WTC11 (cell line): ENCODE measurements around the gene SAT2. TPM values are rescaled to one million over a fixed set of nuclear protein-coding genes. Genes with fewer than 3 reads are reported as not detected.

Experiments
- CDX4 ChIP-seq: fragments of 250-450 bp; sonication (Bioruptor Pico); IDR thresholded peaks from 2 replicates; pipeline ENCODE4 v1.9.0; 2021; ENCODE audit warnings: moderate library complexity, mild to moderate bottlenecking, inconsistent platforms, borderline replicate concordance
- ELF4 ChIP-seq: sonication (generic); formaldehyde crosslinking; IDR thresholded peaks from 2 replicates; pipeline ENCODE4 v1.8.1; 2022; ENCODE audit warnings: low read depth, mild to moderate bottlenecking, moderate library complexity, missing genetic modification reagents
- EMX1 ChIP-seq: fragments of 250-450 bp; sonication (Bioruptor Pico); IDR thresholded peaks from 2 replicates; pipeline ENCODE4 v1.8.0; 2021; ENCODE audit warnings: mild to moderate bottlenecking
- ETV6 ChIP-seq: sonication (generic); formaldehyde crosslinking; IDR thresholded peaks from 2 replicates; pipeline ENCODE4 v1.8.1; 2022; ENCODE audit warnings: mild to moderate bottlenecking, missing genetic modification reagents
- FOXP4 ChIP-seq: sonication (generic); formaldehyde crosslinking; IDR thresholded peaks from 2 replicates; pipeline ENCODE4 v1.8.0; 2022; ENCODE audit warnings: mild to moderate bottlenecking, missing genetic modification reagents
- GTF2I ChIP-seq: fragments of 250-450 bp; sonication (Bioruptor Pico); conservative IDR thresholded peaks from 2 replicates; pipeline ENCODE4 v1.4.0; 2021; ENCODE audit warnings: mild to moderate bottlenecking
- KAT7 ChIP-seq: sonication (generic); formaldehyde crosslinking; IDR thresholded peaks from 2 replicates; pipeline ENCODE4 v1.8.1; 2023; ENCODE audit warnings: missing genetic modification reagents, mild to moderate bottlenecking, borderline replicate concordance
- MYBL2 ChIP-seq: sonication (generic); formaldehyde crosslinking; IDR thresholded peaks from 2 replicates; pipeline ENCODE4 v1.8.1; 2023; ENCODE audit warnings: mild to moderate bottlenecking, moderate library complexity, missing genetic modification reagents
- OVOL2 ChIP-seq: fragments of 250-450 bp; sonication (Bioruptor Pico); IDR thresholded peaks from 2 replicates; pipeline ENCODE4 v1.9.0; 2021; ENCODE audit warnings: mild to moderate bottlenecking, borderline replicate concordance
- PRDM15 ChIP-seq: sonication (generic); formaldehyde crosslinking; IDR thresholded peaks from 2 replicates; pipeline ENCODE4 v1.8.0; 2022; ENCODE audit warnings: missing genetic modification reagents
- RELA ChIP-seq: sonication (generic); formaldehyde crosslinking; IDR thresholded peaks from 2 replicates; pipeline ENCODE4 v1.8.1; 2022; ENCODE audit warnings: missing genetic modification reagents, mild to moderate bottlenecking, borderline replicate concordance
- SP1 ChIP-seq: sonication (generic); formaldehyde crosslinking; conservative IDR thresholded peaks from 2 replicates; pipeline ENCODE4 v1.8.1; 2022; ENCODE audit warnings: missing genetic modification reagents
- STAT6 ChIP-seq: sonication (generic); formaldehyde crosslinking; conservative IDR thresholded peaks from 2 replicates; pipeline ENCODE4 v1.8.1; 2023; ENCODE audit warnings: mild to moderate bottlenecking, low read depth, missing genetic modification reagents, moderate library complexity
- USF2 ChIP-seq: sonication (generic); formaldehyde crosslinking; IDR thresholded peaks from 2 replicates; pipeline ENCODE4 v1.8.1; 2023; ENCODE audit warnings: mild to moderate bottlenecking, missing genetic modification reagents, moderate library complexity
- ZNF138 ChIP-seq: sonication (generic); formaldehyde crosslinking; conservative IDR thresholded peaks from 2 replicates; pipeline ENCODE4 v1.8.1; 2022; ENCODE audit warnings: mild to moderate bottlenecking, moderate library complexity, missing genetic modification reagents
- ZNF219 ChIP-seq: sonication (generic); formaldehyde crosslinking; IDR thresholded peaks from 2 replicates; pipeline ENCODE4 v1.8.0; 2023; ENCODE audit warnings: missing genetic modification reagents, mild to moderate bottlenecking, borderline replicate concordance
- ZNF232 ChIP-seq: sonication (generic); formaldehyde crosslinking; IDR thresholded peaks from 2 replicates; pipeline ENCODE4 v1.8.0; 2022; ENCODE audit warnings: mild to moderate bottlenecking, missing genetic modification reagents
- ZNF263 ChIP-seq: sonication (generic); formaldehyde crosslinking; IDR thresholded peaks from 2 replicates; pipeline ENCODE4 v1.8.1; 2022; ENCODE audit warnings: low read depth, mild to moderate bottlenecking, moderate library complexity, missing genetic modification reagents
- ZNF317 ChIP-seq: sonication (generic); formaldehyde crosslinking; IDR thresholded peaks from 2 replicates; pipeline ENCODE4 v1.8.1; 2023; ENCODE audit warnings: low read depth, mild to moderate bottlenecking, moderate library complexity, missing genetic modification reagents, borderline replicate concordance
- ZNF416 ChIP-seq: fragments of 250-450 bp; sonication (Bioruptor Pico); IDR thresholded peaks from 2 replicates; pipeline ENCODE4 v1.9.0; 2021; ENCODE audit warnings: mild to moderate bottlenecking, inconsistent platforms
- ZNF425 ChIP-seq: fragments of 250-450 bp; sonication (Bioruptor Pico); conservative IDR thresholded peaks from 2 replicates; pipeline ENCODE4 v1.9.0; 2021; ENCODE audit warnings: mild to moderate bottlenecking
- ZNF512 ChIP-seq: sonication (generic); formaldehyde crosslinking; IDR thresholded peaks from 2 replicates; pipeline ENCODE4 v1.8.1; 2022; ENCODE audit warnings: missing genetic modification reagents, borderline replicate concordance
- ZNF671 ChIP-seq: fragments of 250-450 bp; sonication (Bioruptor Pico); IDR thresholded peaks from 2 replicates; pipeline ENCODE4 v1.8.0; 2021; ENCODE audit warnings: mild to moderate bottlenecking
- total RNA-seq: library from RNA; stranded (reverse); gene quantifications from 3 replicates; pipeline ENCODE4 v1.2.3, GENCODE V29; 2021

SAT2 gene
- total RNA-seq, 1 experiment from 2014 or later = 75.8 TPM

- TF ChIP-seq FOXP4 (no peak; the same call in 1 of the 2 replicates), USF2 (no peak), STAT6 (no peak; the same call in 1 of the 2 replicates), ZNF317 (CRISPR knock-in tag) (no peak), OVOL2 (CRISPR knock-in tag) (no peak), ELF4 (no peak), RELA (CRISPR knock-in tag) (0 out of 2 replicates have a peak, but pooled peaks have one; percentile 52), MYBL2 (no peak), ETV6 (no peak), ZNF512 (CRISPR knock-in tag) (no peak), ZNF416 (CRISPR knock-in tag) (no peak; the same call in 1 of the 2 replicates), ZNF138 (0 out of 2 replicates have a peak, but pooled peaks have one; percentile 11), ZNF671 (no peak), EMX1 (CRISPR knock-in tag) (no peak), ZNF232 (CRISPR knock-in tag) (no peak), ZNF425 (CRISPR knock-in tag) (no peak), GTF2I (CRISPR knock-in tag) (no peak), ZNF219 (CRISPR knock-in tag) (no peak), CDX4 (CRISPR knock-in tag) (no peak), SP1 (CRISPR knock-in tag) (no peak), ZNF263 (no peak), KAT7 (CRISPR knock-in tag) (peak; percentile 41; the same call in 1 of the 2 replicates), PRDM15 (CRISPR knock-in tag) (peak; percentile 17; the same call in 1 of the 2 replicates)
These were observed 38.3 kb downstream of the SAT2 start (continued) for GRCh38 chr17:7589204-7589868.
